Activated CD8-positive, alpha-beta memory T cell treated with anti-CD3 and anti-CD28 coated beads, Interleukin-2, amount 50 U/mL, for 24 hours (primary cell): Measurements from ENCODE around the gene LAG3.
"Not testable (repeated sequence)": the region's sequence is repeated elsewhere in the genome, so short reads cannot be mapped to it uniquely, and the experiment has no call there.

Source experiments
- DNase-seq: peaks from one replicate; pipeline ENCODE4 v3.0.0-alpha.2; 2020; ENCODE audit errors: extremely low read depth

Gene LAG3

DNA sequence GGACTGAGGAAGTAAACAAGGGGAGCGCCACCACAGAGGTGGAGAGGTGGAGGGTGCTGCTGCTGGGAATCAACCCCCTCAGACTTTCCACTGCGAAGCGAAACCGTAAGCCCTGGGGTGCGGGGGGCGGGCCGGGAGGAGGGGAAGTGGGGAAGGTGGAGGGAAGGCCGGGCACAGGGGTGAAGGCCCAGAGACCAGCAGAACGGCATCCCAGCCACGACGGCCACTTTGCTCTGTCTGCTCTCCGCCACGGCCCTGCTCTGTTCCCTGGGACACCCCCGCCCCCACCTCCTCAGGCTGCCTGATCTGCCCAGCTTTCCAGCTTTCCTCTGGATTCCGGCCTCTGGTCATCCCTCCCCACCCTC is at the start of gene LAG3:
LAG3 (plus strand) TSS at position 190 of the 365 bp plus-strand sequence. CDS start 333 bp downstream, outside the sequence.
- DNase-seq = no peak

DNA sequence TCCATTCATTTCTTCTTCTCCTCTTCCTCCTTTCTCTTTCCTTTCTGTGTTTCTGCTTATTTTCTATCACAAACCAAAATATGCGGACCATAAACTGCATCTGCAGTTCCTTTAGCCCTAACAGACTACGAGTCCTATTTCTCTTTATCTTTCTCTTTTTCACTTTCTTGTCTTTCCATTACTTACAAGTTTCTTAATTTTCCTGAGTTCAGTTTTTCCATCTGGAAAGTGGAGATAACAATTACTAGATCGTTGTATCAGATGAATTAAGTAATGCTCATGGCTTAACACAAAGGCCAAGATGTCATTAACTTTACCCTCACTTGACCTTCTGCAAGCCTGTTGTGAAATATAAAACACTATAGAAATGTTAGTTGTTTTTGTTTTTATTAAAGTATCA is 49.5 kb upstream of the LAG3 start:
- DNase-seq = no peak

DNA sequence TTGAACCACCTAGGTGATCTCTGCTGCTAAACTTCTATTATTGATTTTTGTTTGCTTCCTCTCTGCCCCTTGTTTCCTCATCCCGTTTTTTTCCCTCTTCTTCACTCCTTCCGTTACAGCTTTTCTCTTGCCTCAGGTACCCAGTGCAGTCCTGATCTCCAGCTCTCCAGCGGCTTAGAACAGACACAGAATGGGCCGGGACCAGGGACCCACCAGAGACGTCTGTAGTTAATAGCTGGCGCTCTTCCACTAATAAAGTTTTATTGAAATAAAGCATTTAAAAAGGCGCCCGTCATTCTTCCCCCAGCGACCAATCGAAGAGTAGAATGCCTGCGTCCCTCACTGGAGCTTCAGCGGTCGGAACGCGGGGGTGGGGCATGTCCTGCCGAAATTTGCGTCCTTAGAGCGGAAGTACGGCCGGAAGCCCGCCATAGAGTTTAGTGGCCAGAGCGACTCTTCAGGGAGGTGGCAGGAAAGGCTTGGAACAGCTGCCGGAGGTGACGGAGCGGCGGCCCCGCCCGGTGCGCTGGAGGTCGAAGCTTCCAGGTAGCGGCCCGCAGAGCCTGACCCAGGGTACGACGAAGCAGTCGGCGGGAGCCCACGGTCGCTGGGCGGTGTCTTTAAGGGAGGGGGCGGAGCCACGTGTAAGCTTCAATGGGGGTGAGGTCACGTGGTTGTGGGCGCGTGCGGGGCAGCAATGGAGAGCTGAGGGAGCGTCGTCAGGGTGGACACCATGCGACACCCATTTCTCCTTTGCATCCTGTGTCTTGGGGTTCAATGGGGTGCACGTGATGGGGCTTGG is 48.5 kb upstream of the LAG3 start, which contains the start of gene COPS7A:
COPS7A (plus strand) TSS at position 440 of the 802 bp plus-strand sequence. CDS start 611 bp downstream, outside the sequence.
- DNase-seq = peak; percentile 95

DNA sequence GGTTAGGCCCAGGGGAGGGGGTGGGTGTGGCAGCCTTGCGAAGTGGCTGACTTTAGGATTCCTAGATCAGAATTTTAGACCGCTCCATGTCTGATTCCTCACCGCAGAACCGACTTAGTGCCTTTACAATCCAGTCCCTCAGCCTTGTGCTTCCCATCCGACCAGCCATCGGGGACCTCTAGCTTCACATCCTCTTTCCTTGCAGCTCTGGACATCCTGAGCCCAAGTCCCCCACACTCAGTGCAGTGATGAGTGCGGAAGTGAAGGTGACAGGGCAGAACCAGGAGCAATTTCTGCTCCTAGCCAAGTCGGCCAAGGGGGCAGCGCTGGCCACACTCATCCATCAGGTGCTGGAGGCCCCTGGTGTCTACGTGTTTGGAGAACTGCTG is 47.9 kb upstream of the LAG3 start:
- DNase-seq = no peak

DNA sequence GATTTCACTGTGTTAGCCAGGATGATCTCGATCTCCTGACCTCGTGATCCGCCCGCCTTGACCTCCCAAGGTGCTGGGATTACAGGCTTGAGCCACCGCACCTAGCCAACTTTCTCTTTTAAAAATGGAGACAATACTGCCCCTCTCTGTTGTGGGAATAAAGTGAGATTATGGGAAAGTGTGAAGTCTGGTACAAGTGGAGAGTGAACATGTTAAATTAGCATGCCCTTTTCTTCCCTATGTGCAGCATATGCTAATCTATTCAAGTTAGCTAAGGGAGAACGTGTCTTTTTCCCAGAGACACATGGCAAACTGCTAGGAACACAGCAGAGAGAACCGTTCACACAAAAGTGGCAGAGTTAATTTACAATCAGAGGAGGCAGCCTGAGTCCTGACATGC is 47.0 kb upstream of the LAG3 start:
- DNase-seq = no peak

DNA sequence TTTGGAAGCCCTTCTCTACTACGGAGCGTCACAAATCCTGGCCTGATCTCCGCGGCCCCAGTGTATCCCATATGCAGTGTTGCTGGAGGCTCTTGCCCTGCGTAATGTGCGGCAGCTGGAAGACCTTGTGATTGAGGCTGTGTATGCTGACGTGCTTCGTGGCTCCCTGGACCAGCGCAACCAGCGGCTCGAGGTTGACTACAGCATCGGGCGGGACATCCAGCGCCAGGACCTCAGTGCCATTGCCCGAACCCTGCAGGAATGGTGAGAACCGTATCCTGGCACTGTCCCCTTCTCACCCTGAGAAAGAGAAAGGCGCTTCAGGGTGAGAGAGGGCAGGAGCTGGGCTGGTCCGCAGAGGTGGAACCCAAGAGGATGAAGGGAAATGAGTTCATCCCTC is 43.1 kb upstream of the LAG3 start:
- no peak for DNase-seq

DNA sequence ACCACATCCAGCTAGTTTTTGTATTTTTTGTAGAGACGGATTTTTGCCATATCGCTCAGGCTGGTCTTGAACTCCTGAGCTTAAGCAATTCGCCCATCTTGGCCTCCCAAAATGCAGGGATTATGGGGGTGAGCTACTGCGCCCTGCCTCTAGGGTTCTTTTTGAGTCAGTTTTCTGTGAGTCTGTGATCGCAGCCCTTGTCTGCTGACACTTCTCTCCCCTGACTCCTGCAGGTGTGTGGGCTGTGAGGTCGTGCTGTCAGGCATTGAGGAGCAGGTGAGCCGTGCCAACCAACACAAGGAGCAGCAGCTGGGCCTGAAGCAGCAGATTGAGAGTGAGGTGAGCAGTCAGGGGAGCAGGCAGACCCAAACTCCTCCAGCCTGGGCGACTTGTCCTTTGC is 42.2 kb upstream of the LAG3 start:
- no peak for DNase-seq

DNA sequence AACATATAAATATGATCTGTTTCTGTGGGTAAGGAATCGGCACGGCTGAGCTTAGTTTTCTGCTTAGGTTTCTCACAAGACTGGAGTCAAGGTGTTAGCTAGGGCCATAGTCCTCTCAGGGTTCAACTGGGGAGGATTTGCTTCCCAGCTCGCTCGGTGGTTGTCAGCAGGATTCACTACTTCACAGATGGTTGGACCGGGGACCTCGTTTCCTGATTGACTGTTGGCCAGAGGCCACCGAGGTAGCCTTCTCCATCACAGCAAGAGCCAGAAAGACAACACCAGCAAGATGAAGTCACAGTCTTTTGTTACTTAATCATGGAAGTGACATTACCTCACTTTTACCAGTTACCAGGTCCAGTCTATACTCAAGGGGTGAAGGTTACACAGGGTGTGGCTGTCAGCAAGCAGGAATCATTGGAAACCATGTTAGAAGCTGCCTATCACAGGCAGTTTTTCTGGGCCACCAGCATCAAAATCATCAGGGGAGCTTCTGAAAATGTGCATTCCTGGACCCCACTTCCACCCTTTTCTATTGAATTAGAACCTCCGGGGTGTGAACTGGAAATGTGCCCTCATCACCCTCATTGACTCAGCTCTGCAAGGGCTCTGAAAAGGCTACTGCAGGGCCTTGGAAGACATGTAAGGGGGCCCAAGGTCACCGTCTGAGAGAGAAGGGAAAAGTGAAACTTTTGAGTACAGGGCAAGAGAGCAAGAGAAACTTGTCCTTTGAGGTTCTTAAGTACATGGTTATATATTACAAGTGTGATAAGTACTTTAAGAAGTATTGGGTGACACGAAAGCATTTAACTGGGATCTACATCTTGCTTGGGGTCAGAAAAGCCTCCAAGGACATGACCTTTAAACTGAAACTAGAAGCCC is 37.6 kb upstream of the LAG3 start:
- DNase-seq = no peak

DNA sequence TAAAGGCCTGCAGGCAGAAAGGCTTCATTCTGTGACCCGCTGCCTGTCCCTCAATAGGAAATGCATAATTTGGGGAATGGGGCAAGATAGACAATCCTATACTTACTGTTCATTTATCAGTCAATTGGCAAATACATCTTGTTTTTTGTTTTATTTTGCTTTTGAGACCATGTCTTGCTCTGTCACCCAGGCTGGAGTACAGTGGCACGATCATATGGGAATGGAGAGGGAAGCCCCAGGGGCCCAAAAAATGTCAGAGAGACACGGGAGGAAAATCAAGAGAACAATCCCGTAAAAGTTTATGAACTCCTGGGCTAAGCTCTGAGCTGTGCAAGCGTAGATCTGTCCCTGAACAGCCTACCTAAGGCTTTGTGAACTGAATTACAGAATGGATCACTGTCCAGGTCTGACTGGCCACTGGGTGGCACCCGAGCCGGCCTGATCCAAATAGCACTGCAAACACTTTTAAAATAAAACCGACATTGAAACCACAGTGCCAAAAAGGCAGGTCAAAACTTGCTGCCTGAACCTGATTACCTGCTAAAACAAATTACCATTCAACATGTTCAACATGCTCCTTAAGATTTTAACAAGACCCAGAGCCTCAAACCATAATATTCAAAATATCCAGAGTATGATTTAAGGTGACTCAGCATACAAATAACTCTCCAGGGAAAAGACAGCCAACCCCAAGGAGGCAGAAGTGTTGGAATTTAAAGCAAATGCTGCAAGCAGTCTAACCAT is 36.7 kb upstream of the LAG3 start:
- no peak for DNase-seq

DNA sequence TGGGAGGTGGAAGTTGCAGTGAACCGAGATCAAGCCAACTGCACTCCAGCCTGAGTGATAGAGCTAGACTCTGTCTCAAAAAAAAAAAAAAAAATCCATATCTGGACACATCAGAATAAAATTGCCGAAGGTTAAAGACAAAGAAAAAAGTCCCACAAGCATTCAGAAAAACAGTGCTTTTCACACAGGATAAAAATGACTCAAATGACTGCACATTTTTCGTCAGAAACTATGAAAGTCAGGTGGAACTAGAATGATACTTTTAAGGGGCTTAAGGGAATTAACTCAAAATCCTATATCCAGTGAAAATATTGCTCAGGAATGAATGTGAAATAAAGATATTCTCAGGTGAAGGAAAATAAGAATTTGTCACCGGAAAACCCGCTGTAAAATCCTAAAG is 35.6 kb upstream of the LAG3 start:
- no peak for DNase-seq

DNA sequence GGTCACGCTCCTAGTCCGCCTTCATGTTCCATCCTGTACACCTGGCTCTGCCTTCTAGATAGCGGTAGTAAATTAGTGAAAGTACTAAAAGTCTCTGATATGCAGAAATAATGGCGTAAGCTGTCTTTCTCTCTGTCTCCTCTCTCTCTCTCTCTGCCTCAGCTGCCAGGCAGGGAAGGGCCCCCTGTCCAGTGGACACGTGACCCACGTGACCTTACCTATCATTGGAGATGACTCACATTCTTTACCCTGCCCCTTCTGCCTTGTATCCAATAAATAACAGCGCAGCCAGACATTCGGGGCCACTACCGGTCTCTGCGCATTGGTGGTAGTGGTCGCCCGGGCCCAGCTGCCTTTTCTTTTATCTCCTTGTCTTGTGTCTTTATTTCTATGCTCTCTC is 30.2 kb upstream of the LAG3 start:
- not testable (repeated sequence) for DNase-seq

DNA sequence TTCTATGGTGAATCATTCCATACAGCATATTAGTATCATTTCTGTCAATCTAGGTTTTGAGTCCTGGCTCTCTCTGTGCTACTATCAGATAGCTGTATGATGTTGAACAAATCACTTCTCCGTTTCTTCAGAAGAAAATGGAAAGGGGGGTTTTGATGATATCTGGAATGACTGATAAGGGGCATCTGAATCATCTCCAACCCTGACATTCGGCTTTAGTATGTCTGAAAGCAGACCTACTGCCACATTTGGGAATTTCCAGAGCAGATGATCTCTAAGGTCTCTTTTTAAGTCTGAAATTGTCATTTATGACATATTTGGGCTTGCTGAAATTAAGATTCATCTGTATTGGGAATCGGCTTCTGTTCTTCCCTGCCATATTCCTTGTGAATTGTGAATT is 29.5 kb upstream of the LAG3 start:
- DNase-seq = no peak

DNA sequence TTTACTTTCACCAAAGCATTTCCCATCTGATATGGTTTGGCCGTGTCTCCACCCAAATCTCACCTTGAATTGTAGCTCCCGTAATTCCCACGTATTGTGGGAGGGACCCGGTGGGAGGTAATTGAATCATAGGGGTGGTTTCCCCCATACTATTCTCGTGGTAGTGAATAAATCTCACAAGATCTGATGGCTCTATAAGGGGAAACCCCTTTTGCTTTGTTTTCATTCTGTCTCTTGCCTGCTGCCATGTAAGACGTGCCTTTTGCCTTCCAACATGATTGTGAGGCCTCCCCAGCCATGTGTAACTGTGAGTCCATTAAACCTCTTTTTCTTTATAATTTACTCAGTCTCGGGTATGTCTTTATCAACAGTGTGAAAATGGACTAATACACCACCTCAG is 29.0 kb upstream of the LAG3 start:
- DNase-seq = not testable (repeated sequence)

DNA sequence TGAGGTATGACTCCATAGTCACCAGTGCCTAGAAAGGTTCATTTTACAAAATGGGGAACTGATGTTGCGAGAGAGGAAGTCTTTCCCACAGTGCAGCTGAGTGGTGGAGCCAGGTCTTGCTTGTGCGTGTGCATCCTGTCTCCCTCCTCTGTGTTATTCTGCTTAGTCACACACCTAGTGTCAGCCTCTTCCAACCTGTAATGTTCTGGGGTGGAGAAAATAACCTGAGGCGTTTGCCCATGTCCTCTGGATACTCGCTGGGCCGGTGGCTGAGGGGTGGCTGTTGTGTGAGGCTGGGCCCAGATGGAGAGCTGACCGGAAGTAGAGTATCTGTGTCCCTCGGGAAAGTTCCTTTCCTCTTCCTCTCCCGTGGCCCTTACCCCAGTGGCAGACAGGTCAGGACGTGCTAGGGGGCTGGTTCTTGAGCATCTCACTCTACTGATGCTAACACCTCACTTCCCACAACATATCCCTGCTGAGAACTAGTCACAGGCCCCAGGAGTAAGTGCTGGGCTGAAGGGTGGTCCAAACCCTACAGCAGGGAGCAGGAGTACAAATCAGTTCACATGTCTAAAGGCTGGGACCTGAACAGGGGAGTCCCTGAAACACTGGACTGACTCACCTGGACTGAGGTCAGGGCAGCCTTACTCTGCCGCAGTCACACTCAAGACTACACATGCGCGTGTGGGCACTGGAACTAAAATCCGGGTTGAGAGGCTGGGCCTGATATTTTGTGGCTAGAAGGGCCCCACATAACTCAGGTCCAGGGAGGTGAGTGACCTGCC is 26.4 kb upstream of the LAG3 start:
- no peak for DNase-seq

DNA sequence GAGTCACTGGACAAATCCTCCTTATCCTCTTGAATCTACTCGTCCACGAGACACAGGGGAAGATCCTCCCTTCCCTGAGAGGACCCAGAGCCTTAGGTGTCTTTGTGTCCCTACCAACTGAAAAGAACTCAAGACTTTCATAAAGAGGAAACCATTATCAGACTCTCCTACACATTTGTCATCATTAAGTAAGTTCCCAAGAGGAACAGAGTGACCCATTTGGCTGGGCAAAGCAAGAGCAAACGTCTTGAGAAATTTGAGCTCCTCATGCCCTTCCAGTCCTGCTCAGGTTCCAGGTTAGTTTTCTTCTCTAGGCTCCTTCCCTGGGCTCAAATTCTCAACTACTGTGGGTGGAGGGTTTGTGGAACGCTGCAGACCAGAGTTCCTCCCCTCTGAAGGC is 25.1 kb upstream of the LAG3 start:
- no peak for DNase-seq

DNA sequence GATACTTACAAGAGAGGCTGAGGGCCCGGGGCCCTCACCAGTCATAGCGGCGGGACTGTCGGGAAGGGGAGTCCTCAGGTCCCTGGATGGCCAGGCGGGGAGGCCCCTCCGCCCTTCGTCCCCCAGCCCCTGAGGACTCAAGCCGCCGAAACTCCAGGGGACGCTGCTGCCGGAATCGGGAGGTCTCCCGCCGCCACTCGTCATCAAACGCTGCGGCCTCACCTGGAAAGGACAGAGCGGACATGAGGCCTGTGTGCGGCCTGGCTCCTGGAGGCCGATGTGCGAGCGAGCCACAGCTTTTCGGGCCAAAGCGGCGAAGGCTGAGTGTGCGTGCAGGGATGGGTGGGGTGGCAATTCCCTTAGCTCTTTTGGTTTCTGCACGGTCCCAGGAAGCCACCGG is 23.6 kb upstream of the LAG3 start:
- DNase-seq = no peak

DNA sequence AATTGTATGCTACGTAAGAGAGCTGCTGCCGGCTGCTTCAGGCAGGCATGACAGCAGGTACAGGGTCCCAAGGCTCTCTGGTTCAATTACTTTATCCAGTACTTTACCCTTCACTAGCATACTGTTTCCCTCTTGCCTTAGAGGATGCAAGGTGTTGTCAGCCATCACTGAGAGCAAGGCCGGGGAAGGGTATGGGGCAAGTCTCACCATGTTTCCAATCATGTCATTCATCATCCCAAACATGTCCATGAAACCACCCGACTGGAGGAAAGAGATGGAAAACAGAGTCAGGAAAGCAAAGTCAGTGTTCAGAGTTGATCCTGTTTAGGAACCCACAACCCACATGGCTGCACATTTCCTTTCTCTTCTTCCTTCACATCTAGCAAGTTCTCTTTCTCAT is 21.8 kb upstream of the LAG3 start:
- no peak for DNase-seq

DNA sequence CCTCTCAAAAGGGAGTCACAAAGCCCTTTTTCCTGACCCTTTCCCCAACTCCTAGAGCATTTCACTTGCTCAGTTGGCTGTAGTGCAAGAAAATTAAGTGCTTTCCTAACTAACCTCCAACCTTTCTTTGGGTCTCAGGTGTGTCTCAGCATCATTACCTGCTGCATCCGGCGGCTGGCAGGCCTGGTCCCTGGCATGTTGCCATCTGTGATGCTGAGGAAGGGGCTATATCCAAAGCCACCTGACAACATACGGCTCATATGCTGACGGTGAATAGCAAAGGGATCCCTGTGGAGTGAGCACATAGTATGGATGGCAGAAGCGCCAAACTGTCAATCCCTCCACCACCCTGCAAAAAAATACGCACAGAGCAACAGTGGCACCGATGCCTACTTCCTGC is 20.6 kb upstream of the LAG3 start:
- DNase-seq = no peak

DNA sequence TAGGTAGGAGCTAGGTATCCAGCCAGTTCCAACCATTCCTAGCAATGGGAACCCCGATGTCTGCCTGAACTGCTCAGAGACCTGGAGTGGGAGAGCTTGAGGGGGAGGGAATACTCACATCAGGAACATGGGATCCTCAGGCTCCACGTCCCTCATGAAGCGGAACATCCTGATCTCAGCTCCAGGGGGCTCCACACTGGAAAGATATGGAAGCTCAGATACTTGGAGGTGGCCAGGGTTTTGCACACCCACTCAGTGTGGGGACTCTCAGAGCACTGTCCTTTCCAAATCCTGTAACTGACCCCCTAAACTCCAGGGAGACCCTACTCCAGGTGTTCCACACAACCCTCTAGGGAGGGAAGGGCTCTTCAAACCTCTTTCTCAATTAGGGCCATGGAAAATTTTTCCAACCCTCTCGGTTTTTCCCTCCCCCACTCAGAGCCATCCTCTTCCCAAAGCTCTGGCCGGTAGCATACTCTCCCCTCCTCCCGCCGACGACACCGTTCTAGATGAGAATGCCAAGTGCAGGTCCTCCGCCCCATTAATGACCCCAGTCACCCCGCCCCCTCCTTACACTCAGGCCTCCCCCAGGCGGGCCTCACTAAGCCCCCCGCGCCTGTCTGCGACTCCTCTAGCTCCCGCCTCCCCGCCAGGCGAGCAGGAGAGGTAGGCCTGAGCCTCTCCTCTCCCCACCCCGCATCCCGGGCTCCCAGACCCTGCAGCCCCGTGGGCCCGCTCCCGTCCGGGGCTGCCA is 20.0 kb upstream of the LAG3 start:
- no peak for DNase-seq

DNA sequence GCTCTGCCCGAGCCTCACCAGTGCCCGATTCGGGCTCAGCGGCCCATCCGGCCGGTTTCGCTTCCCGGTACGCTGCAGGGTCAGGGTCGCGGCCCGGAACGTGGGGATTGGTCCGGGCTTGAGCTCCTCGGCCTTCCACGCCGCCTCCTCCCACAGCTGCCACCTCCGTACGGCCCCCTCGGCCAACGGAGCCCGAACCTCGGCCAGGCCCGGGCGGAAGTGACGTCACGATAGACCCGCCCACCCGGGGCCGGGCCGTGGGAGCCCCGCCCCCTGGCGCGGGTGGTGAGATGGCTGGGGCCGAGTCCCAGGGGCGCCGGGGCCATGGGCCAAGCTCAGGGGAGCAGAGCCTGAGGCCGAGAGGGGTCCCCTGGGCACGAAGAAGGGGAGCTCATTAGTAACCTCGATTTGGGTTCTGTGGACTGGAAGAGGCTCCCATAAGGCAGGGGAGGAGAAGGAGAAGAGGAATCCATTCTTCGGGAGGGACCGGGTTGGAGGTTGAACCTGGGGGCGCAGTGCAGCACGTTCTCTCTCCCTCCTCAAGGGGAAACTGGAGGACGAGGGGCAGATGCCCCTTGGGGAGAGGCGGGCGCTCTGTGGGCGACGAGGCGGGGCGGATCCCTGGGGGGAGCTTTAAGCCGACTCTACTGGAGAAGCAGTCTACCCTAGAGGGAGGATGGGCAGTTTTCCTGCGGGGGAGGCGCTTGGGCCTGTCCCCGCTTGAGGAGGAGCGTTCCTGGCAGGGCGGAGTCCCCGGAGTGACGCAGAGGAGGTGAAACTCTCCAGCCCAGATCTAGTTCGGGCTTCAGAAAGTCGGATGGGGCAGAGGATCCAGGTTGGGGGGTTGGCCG is 19.2 kb upstream of the LAG3 start, which contains the start of gene MLF2:
MLF2 (minus strand) TSS at position 221 of the 851 bp plus-strand sequence. CDS start 807 bp downstream, outside the sequence.
- peak; percentile 96 for DNase-seq
